ENCODE results near the gene RFX4. TPM values are rescaled to one million over a fixed set of nuclear protein-coding genes. Genes with fewer than 3 reads are reported as not detected.

RFX4 gene
- total RNA-seq, 1 donor from 2014 or later: not detected

DNA sequence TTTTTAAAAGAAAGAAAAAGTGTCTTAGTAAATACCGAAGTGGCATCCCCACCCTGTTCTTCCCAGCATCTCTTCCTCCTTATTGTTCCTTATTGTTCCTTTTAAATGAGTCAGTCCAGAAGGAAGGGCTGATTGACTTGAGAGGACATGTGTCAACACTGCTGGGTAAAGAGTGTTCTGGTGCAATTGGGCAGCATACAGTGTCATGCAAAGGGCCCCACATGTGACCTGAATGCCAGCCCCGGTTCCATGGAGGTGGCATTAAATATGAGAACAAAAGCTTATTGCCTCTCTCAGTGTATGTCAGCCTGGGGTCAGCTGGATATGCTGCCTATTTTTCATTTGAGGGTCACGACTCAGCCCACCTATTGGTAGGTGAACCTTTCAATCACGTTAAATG is 132.8 kb downstream of the RFX4 start:
- Histone ChIP-seq H3K36me3 (no peaks in the 10 kb centered on the region), H3K9me3 (replicated peaks) (no peaks in the 10 kb centered on the region), H3K4me1 (no peaks in the 10 kb centered on the region), H3K27ac (replicated peaks) (no peak overlapping the region), H3K27me3 (ENCODE audit: low read depth) (peaks cover 1% of the 10 kb centered on the region), H3K4me3 (no peak overlapping the region)
- no peak for DNase-seq
- intact Hi-C loops (cut with micrococcal nuclease): no loop called here
- TF ChIP-seq, protein P1, sequence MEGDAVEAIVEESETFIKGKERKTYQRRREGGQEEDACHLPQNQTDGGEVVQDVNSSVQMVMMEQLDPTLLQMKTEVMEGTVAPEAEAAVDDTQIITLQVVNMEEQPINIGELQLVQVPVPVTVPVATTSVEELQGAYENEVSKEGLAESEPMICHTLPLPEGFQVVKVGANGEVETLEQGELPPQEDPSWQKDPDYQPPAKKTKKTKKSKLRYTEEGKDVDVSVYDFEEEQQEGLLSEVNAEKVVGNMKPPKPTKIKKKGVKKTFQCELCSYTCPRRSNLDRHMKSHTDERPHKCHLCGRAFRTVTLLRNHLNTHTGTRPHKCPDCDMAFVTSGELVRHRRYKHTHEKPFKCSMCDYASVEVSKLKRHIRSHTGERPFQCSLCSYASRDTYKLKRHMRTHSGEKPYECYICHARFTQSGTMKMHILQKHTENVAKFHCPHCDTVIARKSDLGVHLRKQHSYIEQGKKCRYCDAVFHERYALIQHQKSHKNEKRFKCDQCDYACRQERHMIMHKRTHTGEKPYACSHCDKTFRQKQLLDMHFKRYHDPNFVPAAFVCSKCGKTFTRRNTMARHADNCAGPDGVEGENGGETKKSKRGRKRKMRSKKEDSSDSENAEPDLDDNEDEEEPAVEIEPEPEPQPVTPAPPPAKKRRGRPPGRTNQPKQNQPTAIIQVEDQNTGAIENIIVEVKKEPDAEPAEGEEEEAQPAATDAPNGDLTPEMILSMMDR (IDR thresholded peaks at IDR 0.05; ENCODE audit: borderline replicate concordance): no peak

DNA sequence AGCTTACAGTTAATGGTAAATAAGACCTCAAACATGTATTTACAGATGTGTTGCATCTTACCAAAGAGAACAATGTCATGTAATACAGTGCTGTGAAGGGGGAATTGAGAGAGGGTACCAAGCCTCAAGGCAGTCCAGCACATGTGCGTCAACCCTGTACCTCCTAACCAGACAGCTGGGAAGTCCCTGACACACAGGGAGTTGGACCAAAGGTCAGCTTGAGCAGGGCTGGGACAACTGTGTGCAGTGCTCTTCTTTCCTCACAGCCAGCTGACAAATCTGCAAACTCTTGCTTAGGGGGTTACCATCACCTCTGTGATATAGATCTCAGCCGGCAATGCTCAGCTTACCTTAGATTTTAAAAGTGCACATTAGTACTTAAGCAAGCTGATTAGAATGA is 134.9 kb downstream of the RFX4 start:
- H3K36me3 ChIP-seq: no peaks in the 10 kb centered on the region

DNA sequence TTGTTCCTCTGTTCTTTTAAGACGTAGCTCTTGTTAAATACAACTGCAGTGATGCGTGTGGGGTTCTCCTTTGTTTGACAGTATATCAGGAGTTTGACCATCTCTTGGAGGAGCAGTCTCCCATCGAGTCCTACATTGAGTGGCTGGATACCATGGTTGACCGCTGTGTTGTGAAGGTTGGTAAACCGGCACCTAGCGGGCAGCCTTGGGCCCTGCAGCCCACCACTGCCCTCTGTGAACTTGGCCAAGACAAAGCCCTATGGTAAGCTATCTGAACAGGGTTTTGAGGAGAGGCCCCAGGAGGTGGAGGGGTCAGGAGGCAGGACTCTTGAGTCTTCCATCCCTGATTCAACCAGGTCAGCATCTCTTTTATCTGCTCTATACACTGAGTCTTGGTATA is 137.1 kb downstream of the RFX4 start:
- no peaks in the 10 kb centered on the region for H3K36me3 ChIP-seq
- no peaks in the 10 kb centered on the region for H3K27me3 ChIP-seq (ENCODE audit: low read depth)
- no peak overlapping the region for H3K27ac ChIP-seq (replicated peaks)
- intact Hi-C loops (cut with micrococcal nuclease): no loop called here
- H3K4me1 ChIP-seq: no peaks in the 10 kb centered on the region
- no peak for DNase-seq
- no peaks in the 10 kb centered on the region for H3K9me3 ChIP-seq (replicated peaks)
- H3K4me3 ChIP-seq: no peak overlapping the region
- TF ChIP-seq, protein P1 (IDR thresholded peaks at IDR 0.05; ENCODE audit: borderline replicate concordance): no peak

More for the DNA sequence above, 134.9 kb downstream of the RFX4 start:
- Histone ChIP-seq H3K27me3 (ENCODE audit: low read depth) (no peaks in the 10 kb centered on the region), H3K9me3 (replicated peaks) (no peaks in the 10 kb centered on the region), H3K4me1 (no peaks in the 10 kb centered on the region), H3K4me3 (no peak overlapping the region), H3K27ac (replicated peaks) (no peak overlapping the region)
- intact Hi-C loops (cut with micrococcal nuclease): no loop called here
- TF ChIP-seq, protein P1 (IDR thresholded peaks at IDR 0.05; ENCODE audit: borderline replicate concordance): no peak
- DNase-seq: no peak

DNA sequence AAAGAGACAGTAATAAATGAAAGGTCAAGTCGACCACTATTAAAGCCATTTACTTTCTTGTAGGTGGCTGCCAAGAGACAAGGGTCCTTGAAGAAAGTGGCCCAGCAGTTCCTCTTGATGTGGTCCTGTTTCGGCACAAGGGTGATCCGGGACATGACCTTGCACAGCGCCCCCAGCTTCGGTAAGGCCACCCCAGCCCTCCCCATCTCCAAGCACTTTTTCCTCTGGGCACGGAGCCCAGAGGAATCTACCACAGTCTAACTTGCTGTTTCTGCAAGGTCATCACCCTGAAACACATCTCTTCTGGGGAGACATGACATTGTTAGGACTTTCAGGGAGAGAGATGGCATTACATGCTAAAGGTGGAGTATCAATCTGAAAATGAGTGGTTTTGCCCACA is 137.9 kb downstream of the RFX4 start:
- Histone ChIP-seq H3K4me3 (no peak overlapping the region), H3K27ac (replicated peaks) (no peak overlapping the region), H3K27me3 (ENCODE audit: low read depth) (no peaks in the 10 kb centered on the region), H3K36me3 (no peaks in the 10 kb centered on the region), H3K9me3 (replicated peaks) (no peaks in the 10 kb centered on the region), H3K4me1 (no peaks in the 10 kb centered on the region)
- TF ChIP-seq, protein P1 (IDR thresholded peaks at IDR 0.05; ENCODE audit: borderline replicate concordance): no peak
- intact Hi-C loops (cut with micrococcal nuclease): no loop called here
- no peak for DNase-seq

DNA sequence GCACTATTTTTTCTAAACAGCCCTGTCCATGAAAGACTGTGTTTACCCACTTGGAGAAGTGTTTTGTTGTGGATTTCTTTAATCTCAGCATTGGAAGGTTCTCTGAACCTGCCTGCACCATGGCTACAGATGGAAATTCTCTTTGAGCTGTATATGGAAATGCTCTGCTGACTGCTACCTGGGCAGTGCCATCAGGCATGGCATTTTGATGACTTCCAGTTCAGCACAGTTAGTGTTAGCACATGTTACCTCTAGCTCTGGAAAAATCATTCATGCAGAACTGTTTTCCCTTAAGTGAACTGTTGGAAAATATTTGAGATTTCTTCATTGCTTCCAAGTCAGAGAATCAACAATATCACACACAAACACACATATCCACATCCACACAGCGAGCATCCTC is 139.1 kb downstream of the RFX4 start:
- no peak overlapping the region for H3K4me3 ChIP-seq
- H3K9me3 ChIP-seq (replicated peaks): no peaks in the 10 kb centered on the region
- H3K27me3 ChIP-seq (ENCODE audit: low read depth): no peaks in the 10 kb centered on the region
- H3K36me3 ChIP-seq: no peaks in the 10 kb centered on the region
- TF ChIP-seq, protein P1 (IDR thresholded peaks at IDR 0.05; ENCODE audit: borderline replicate concordance): no peak
- no peak for DNase-seq
- H3K27ac ChIP-seq (replicated peaks): no peak overlapping the region
- intact Hi-C loops (cut with micrococcal nuclease): no loop called here
- no peaks in the 10 kb centered on the region for H3K4me1 ChIP-seq

DNA sequence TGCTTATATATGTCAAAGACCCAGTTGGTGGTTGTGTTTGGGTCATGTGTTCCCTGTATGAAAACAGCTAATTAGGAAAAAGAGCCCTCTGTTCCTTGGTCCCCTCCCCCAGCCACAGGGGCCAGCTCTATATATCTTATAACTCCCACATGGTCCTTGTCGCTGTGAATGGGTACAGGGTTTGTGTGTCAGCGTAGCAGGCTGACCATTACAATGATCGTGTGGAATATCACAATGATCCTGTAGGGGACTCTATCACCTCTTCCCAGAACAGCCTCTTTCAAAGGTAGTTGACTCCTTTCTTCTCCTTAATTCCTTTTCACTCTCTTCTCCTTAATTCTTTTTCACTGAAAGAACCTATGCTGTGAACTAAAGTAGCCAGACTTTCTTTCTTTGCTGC is 140.0 kb downstream of the RFX4 start:
- TF ChIP-seq, protein P1 (IDR thresholded peaks at IDR 0.05; ENCODE audit: borderline replicate concordance): peak; percentile 19
- intact Hi-C loops (cut with micrococcal nuclease): no loop called here
- no peak for DNase-seq
- Histone ChIP-seq H3K36me3 (no peaks in the 10 kb centered on the region), H3K9me3 (replicated peaks) (no peaks in the 10 kb centered on the region), H3K4me1 (no peaks in the 10 kb centered on the region), H3K4me3 (no peak overlapping the region), H3K27me3 (ENCODE audit: low read depth) (no peaks in the 10 kb centered on the region), H3K27ac (replicated peaks) (no peak overlapping the region)
